Vagina (tissue), 2 donors: ENCODE results near the gene POM121L2. TPM values are rescaled to one million over a fixed set of nuclear protein-coding genes. Genes with fewer than 3 reads are reported as not detected.
"Not testable (repeated sequence)": the region's sequence is repeated elsewhere in the genome, so short reads cannot be mapped to it uniquely, and the experiment has no call there.

Experiments used
- DNase-seq, 2 donors: peaks; one replicate each; pipeline ENCODE4 v3.0.0-alpha.2; 2017; ENCODE audit errors: extremely low spot score in 2 of 2
- H3K27ac ChIP-seq: fragments of 200-600 bp; sonication (generic); one replicate; pipeline ENCODE4 v1.5.1; 2019
- H3K27me3 ChIP-seq: fragments of 200-600 bp; sonication (generic); one replicate; pipeline ENCODE4 v1.5.1; 2019
- H3K36me3 ChIP-seq, 2 donors: fragments of 200-600 bp; sonication (generic); one replicate each; pipeline ENCODE4 v1.5.1; 2017 to 2019
- H3K4me1 ChIP-seq: fragments of 200-600 bp; sonication (generic); one replicate; pipeline ENCODE4 v1.5.1; 2019
- H3K4me3 ChIP-seq, 2 donors: fragments of 200-600 bp; sonication (generic); 1 replicate in 1 of 2; 2 replicates in 1 of 2; pipeline ENCODE4 v1.5.1; 2016 to 2019
- H3K9me3 ChIP-seq: fragments of 200-600 bp; sonication (generic); one replicate; pipeline ENCODE4 v1.5.1; 2019
- POLR2A ChIP-seq, 2 donors: fragments of 450-650 bp; IDR thresholded peaks; one replicate each; pipeline ENCODE4 v1.6.1; 2017; ENCODE audit warnings: antibody characterized with exemption in 2 of 2, mild to moderate bottlenecking in 2 of 2, moderate library complexity in 2 of 2
- POLR2AphosphoS5 ChIP-seq, 2 donors: sonication (generic); formaldehyde crosslinking; IDR thresholded peaks; one replicate each; pipeline ENCODE4 v1.9.0; 2017; ENCODE audit warnings: antibody characterized with exemption in 2 of 2, mild to moderate bottlenecking in 2 of 2, low read depth in 1 of 2; ENCODE audit not compliant: insufficient read depth in 1 of 2
- intact Hi-C: fragments of 100-400 bp; cut with DNase I; formaldehyde crosslinking; loops from one replicate; pipeline ENCODE4 v1.15.1; 2023
- total RNA-seq: library from RNA; depleted of rRNA; stranded (reverse); fragments of >200 nt; gene quantifications from one replicate; pipeline ENCODE4 v1.2.3, GENCODE V29; 2016
- TF ChIP-seq, protein P1 (sequence below), 3 experiments: fragments of 450-650 bp in 2 of 3; fragments of 200-600 bp in 1 of 3; sonication (generic) in 1 of 3; IDR thresholded peaks; one replicate each; pipeline ENCODE4 v1.5.1; 2017 to 2019; ENCODE audit warnings: antibody characterized with exemption in 3 of 3, mild to moderate bottlenecking in 2 of 3, moderate library complexity in 2 of 3

Gene POM121L2
- total RNA-seq, 1 donor from 2014 or later: not detected

DNA sequence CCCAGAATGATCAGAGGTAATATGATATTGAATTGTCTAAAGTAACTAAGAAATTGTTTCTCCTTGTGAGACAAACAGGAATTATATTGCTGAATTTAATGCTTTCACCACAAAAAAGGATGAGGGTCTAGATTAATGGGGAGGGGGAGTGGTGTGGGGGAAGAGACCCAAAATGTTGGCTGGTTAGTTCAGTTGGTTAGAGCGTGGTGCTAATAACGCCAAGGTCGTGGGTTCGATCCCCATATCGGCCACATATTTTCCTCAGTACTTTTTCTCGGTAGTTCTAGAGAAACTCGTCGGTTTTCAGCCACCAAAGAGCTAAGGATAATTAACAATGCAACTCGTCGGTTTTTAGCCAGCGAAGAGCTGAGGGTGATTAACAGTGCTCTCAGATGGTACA lies 38.3 kb downstream of the POM121L2 start:
- Histone ChIP-seq H3K36me3 (no peaks in the 10 kb centered on the region), H3K4me3 (no peak overlapping the region), H3K27me3 (peaks cover 6% of the 10 kb centered on the region), H3K27ac (no peak overlapping the region), H3K9me3 (no peaks in the 10 kb centered on the region), H3K4me1 (no peaks in the 10 kb centered on the region)
- no peak for DNase-seq
- TF ChIP-seq, protein P1, sequence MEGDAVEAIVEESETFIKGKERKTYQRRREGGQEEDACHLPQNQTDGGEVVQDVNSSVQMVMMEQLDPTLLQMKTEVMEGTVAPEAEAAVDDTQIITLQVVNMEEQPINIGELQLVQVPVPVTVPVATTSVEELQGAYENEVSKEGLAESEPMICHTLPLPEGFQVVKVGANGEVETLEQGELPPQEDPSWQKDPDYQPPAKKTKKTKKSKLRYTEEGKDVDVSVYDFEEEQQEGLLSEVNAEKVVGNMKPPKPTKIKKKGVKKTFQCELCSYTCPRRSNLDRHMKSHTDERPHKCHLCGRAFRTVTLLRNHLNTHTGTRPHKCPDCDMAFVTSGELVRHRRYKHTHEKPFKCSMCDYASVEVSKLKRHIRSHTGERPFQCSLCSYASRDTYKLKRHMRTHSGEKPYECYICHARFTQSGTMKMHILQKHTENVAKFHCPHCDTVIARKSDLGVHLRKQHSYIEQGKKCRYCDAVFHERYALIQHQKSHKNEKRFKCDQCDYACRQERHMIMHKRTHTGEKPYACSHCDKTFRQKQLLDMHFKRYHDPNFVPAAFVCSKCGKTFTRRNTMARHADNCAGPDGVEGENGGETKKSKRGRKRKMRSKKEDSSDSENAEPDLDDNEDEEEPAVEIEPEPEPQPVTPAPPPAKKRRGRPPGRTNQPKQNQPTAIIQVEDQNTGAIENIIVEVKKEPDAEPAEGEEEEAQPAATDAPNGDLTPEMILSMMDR (IDR thresholded peaks at IDR 0.05): no peak
- TF ChIP-seq POLR2AphosphoS5 (IDR thresholded peaks at IDR 0.05; ENCODE audit: insufficient read depth in 1 of 2, low read depth in 1 of 2) (no peak), POLR2A (IDR thresholded peaks at IDR 0.05) (no peak)
- intact Hi-C loops: no loop called here

DNA sequence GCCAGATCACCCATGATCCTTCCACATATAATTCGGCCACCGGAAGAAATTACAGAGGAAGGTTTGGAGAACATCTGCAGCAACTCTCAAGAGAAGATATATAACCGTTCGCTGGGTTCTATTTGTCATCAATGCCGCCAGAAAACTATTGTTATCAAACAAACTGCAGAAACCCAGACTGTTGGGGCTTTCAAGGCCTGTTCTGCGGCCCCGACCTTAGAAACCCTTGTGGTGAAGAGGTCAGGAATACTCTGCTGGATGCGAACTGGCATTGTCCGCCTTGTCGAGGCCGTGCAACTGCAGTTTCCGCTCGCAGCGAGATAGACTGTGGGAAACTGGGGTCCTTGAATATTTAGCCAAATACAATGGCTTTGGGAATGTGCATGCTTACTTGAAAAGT lies 43.3 kb downstream of the POM121L2 start:
- Histone ChIP-seq H3K27ac (no peak overlapping the region), H3K27me3 (peaks cover 6% of the 10 kb centered on the region), H3K4me1 (no peaks in the 10 kb centered on the region), H3K9me3 (no peaks in the 10 kb centered on the region), H3K36me3 (no peaks in the 10 kb centered on the region), H3K4me3 (no peak overlapping the region)
- no peak for DNase-seq
- TF ChIP-seq, protein P1 (IDR thresholded peaks at IDR 0.05): no peak
- TF ChIP-seq POLR2AphosphoS5 (IDR thresholded peaks at IDR 0.05; ENCODE audit: insufficient read depth in 1 of 2, low read depth in 1 of 2) (no peak), POLR2A (IDR thresholded peaks at IDR 0.05) (no peak)
- intact Hi-C loops: no loop called here

DNA sequence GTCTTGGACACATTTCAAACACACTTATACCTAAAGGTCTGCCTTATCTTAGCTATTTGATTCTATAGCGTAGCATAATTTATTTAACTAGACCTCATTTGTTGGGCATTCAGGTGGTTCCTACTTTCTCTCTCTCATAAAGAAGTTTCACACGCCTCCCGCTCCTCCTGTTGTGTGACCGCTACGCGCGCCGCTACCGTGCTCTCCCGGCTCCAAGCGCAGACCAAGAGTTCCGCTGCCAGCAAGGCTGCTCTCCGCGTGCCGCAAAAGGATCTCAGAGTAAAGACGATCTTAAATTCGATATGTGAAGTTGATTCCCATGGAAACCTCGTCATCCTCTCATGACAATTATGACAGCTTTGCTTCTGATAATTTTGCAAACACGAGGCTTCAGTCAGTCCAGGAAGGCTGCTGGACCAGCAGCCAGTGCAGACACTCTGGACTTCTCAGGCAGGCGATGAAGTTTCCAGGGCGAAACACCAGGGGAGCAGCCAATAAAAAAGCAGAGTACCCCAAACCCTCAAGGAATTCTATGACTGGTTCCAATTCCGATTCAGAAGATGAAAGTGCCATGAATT lies 44.1 kb downstream of the POM121L2 start:
- intact Hi-C loops: no loop called here
- Histone ChIP-seq H3K4me3 (no peak overlapping the region), H3K9me3 (no peaks in the 10 kb centered on the region), H3K4me1 (no peaks in the 10 kb centered on the region), H3K27me3 (peaks cover 6% of the 10 kb centered on the region), H3K27ac (no peak overlapping the region), H3K36me3 (no peaks in the 10 kb centered on the region)
- TF ChIP-seq, protein P1 (IDR thresholded peaks at IDR 0.05): no peak
- TF ChIP-seq POLR2A (IDR thresholded peaks at IDR 0.05) (no peak), POLR2AphosphoS5 (IDR thresholded peaks at IDR 0.05; ENCODE audit: insufficient read depth in 1 of 2, low read depth in 1 of 2) (no peak)
- no peak for DNase-seq

DNA sequence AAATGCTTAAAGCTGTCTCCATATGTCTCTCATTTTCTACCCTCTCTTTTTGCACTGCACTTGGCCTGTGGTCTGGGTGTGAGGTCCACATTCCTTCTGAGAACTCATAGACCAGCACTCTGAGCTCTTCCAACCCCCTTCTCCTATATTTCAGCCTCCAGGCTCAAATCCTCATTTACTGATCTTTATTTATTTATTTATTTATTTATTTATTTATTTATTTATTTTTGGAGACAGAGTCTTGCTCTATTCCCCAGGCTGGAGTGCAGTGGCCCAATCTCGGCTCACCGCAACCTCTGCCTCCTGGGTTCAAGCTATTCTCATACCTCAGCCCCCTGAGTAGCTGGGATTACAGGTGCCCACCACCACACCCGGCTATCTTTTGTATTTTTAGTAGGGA lies 45.1 kb downstream of the POM121L2 start:
- H3K4me3 ChIP-seq, intact Hi-C loops, H3K36me3 ChIP-seq, H3K27ac ChIP-seq, H3K9me3 ChIP-seq, H3K27me3 ChIP-seq, DNase-seq, H3K4me1 ChIP-seq: not testable (repeated sequence)

DNA sequence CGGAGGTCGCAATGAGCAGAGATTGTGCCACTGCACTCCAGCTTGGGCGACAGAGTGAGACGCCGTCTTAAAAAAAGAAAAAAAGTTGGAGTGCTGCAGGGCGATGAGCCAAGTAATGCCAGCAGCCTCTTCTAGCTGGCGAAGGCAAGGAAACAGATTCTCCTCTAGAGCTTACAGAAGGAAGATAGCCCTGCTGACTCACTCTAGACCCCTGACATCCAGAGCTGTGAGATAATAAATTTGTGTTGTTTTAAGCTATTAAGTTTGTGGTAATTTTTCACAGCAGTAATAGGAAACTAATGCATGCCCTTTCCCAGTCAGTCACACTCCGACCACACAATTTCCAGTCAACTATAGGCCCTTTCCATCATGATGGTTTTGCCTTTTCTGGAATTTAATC lies 48.2 kb downstream of the POM121L2 start:
- no peak overlapping the region for H3K27ac ChIP-seq
- no peak overlapping the region for H3K4me3 ChIP-seq
- TF ChIP-seq POLR2A (IDR thresholded peaks at IDR 0.05) (no peak), POLR2AphosphoS5 (IDR thresholded peaks at IDR 0.05; ENCODE audit: insufficient read depth in 1 of 2, low read depth in 1 of 2) (no peak)
- TF ChIP-seq, protein P1 (IDR thresholded peaks at IDR 0.05): no peak
- H3K9me3 ChIP-seq: no peaks in the 10 kb centered on the region
- H3K27me3 ChIP-seq: no peaks in the 10 kb centered on the region
- intact Hi-C loops: no loop called here
- H3K4me1 ChIP-seq: no peaks in the 10 kb centered on the region
- H3K36me3 ChIP-seq: no peaks in the 10 kb centered on the region
- no peak for DNase-seq
